ENCODE data around the gene LMO7. TPM values are rescaled to one million over a fixed set of nuclear protein-coding genes. Genes with fewer than 3 reads are reported as not detected.
A peak's percentile ranks its signal among the peaks of the same experiment; 100 is the strongest.

Gene LMO7
- total and polyA plus RNA-seq, 2 of the 13 experiments (the other 11 are each of a cell fraction or from before 2014, with no cell fraction given): 34.0 to 121 TPM

GRCh38 chr13:75760131-75761021, 124.2 kb downstream of the LMO7 start (continued):
- TF ChIP-seq ZNF407 (CRISPR knock-in tag; IDR thresholded peaks at IDR 0.05; ENCODE audit: not compliant biosample characterization) (no peak), CSRNP2 (CRISPR knock-in tag; conservative IDR thresholded peaks at IDR 0.05; ENCODE audit: low read depth) (no peak), PLRG1 (conservative IDR thresholded peaks at IDR 0.05) (no peak), HDAC6 (IDR thresholded peaks at IDR 0.05; ENCODE audit: low read depth, low read length) (no peak), ZNF121 (CRISPR knock-in tag; IDR thresholded peaks at IDR 0.05) (no peak), KDM4B (CRISPR knock-in tag; IDR thresholded peaks at IDR 0.05) (peak; percentile 63; the same call in 1 of the 2 replicates), ZNF282 (IDR thresholded peaks at IDR 0.05; ENCODE audit: partially characterized antibody) (no peak), PCBP1 (IDR thresholded peaks at IDR 0.05; ENCODE audit: borderline replicate concordance, low read depth, low read length) (no peak), ZNF563 (CRISPR knock-in tag; IDR thresholded peaks at IDR 0.05) (no peak), ZNF572 (CRISPR knock-in tag; IDR thresholded peaks at IDR 0.05) (no peak), ZNF205 (CRISPR knock-in tag; IDR thresholded peaks at IDR 0.05) (peak; percentile 36; the same call in 1 of the 2 replicates), ZNF484 (CRISPR knock-in tag; IDR thresholded peaks at IDR 0.05; ENCODE audit: borderline replicate concordance, low read depth) (no peak), TEAD2 (CRISPR knock-in tag; IDR thresholded peaks at IDR 0.05) (no peak), SMARCE1 (IDR thresholded peaks at IDR 0.05; ENCODE audit: borderline replicate concordance) (no peak), ZNF547 (CRISPR knock-in tag; IDR thresholded peaks at IDR 0.05) (no peak), ZUFSP (CRISPR knock-in tag; IDR thresholded peaks at IDR 0.05; ENCODE audit: borderline replicate concordance) (no peak), JUND (CRISPR knock-in tag; IDR thresholded peaks at IDR 0.05) (peak; percentile 46; the same call in 1 of the 2 replicates)

Data from HepG2 (cell line).